HepG2 (cell line): Measurements from ENCODE around the gene ARHGAP21.

Experiments
- CREB1 ChIP-seq, 2 experiments: fragments of 450-650 bp in 1 of 2; IDR thresholded peaks; 2 replicates each; pipeline ENCODE4 v1.6.1; 2016 to 2017; ENCODE audit warnings: control low read depth in 1 of 2, mild to moderate bottlenecking in 1 of 2, missing compliant biosample characterization in 1 of 2, missing genetic modification characterization in 1 of 2
- DR1 ChIP-seq: sonication (generic); formaldehyde crosslinking; IDR thresholded peaks from 2 replicates; pipeline ENCODE4 v1.8.0; 2021; ENCODE audit warnings: mild to moderate bottlenecking, missing genetic modification reagents, inconsistent platforms
- EP300 ChIP-seq, 3 experiments: sonication (generic) in 1 of 3; formaldehyde crosslinking in 1 of 3; IDR thresholded peaks; 2 replicates each; pipeline versions ENCODE4 v1.5.1 to v1.6.1; 2011 to 2020; ENCODE audit warnings: low read depth in 2 of 3, low read length in 2 of 3, borderline replicate concordance in 1 of 3, improper control_type of control experiment in 1 of 3, mild to moderate bottlenecking in 1 of 3, missing genetic modification reagents in 1 of 3, moderate library complexity in 1 of 3
- EZH2 ChIP-seq: conservative IDR thresholded peaks from 2 replicates; pipeline ENCODE4 v1.6.1; 2012; ENCODE audit warnings: mild to moderate bottlenecking, low read depth, low read length, moderate library complexity
- JUNB ChIP-seq: sonication (generic); formaldehyde crosslinking; IDR thresholded peaks from 2 replicates; pipeline ENCODE4 v1.8.0; 2022; ENCODE audit warnings: missing genetic modification reagents, mild to moderate bottlenecking, borderline replicate concordance
- KLF16 ChIP-seq, 2 experiments: sonication (generic) in 1 of 2; formaldehyde crosslinking in 1 of 2; IDR thresholded peaks; 2 replicates each; pipeline versions ENCODE4 v1.6.1 to v1.8.0; 2016 to 2023; ENCODE audit warnings: missing genetic modification reagents in 2 of 2, missing compliant biosample characterization in 1 of 2
- NR2C2 ChIP-seq: sonication (generic); formaldehyde crosslinking; IDR thresholded peaks from 2 replicates; pipeline ENCODE4 v1.4.0; 2020; ENCODE audit warnings: missing genetic modification reagents, mild to moderate bottlenecking, moderate library complexity, borderline replicate concordance
- SMARCE1 ChIP-seq: fragments of 450-650 bp; IDR thresholded peaks from 2 replicates; pipeline ENCODE4 v1.6.1; 2017; ENCODE audit warnings: borderline replicate concordance
- ZBTB8A ChIP-seq: sonication (generic); formaldehyde crosslinking; IDR thresholded peaks from 2 replicates; pipeline ENCODE4 v1.4.0; 2020; ENCODE audit warnings: mild to moderate bottlenecking, low read depth, missing genetic modification reagents, borderline replicate concordance
- ZNF747 ChIP-seq: sonication (generic); formaldehyde crosslinking; IDR thresholded peaks from 2 replicates; pipeline ENCODE4 v1.8.1; 2023; ENCODE audit warnings: missing genetic modification reagents, mild to moderate bottlenecking, borderline replicate concordance
- TF ChIP-seq, protein P1 (sequence below): sonication (generic); formaldehyde crosslinking; IDR thresholded peaks from 2 replicates; pipeline ENCODE4 v1.5.0; 2020; ENCODE audit warnings: mild to moderate bottlenecking, missing genetic modification reagents, moderate library complexity

DNA sequence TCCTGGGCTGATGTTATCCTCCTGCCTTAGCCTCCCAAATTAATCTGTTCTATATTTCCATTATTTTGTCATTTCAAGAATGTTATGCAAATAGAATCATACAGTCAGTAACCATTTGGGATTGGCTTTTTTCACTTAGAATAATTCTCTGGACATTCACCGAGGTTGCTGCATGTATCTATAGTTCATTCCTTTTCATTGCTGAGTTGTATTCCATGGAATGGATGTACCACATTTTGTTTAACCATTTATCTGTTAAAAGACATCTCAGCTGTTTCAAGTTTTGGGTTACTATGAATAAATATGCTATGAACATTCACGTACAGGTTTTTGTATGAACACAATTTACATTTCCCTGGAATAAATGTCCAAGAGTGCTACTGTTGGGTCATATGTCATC is 44.9 kb downstream of the ARHGAP21 start:
- TF ChIP-seq EZH2 (no peak), KLF16 (CRISPR knock-in tag; IDR thresholded peaks at IDR 0.05) (no peak), JUNB (CRISPR knock-in tag) (no peak), EP300 (IDR thresholded peaks at IDR 0.05; ENCODE audit: low read depth in 2 of 2, low read length in 2 of 2) (no peak), EP300 (CRISPR knock-in tag; IDR thresholded peaks at IDR 0.05; ENCODE audit: borderline replicate concordance) (no peak), ZBTB8A (no peak), CREB1 (IDR thresholded peaks at IDR 0.05) (no peak), CREB1 (CRISPR knock-in tag; IDR thresholded peaks at IDR 0.05) (no peak), SMARCE1 (no peak), ZNF747 (CRISPR knock-in tag) (no peak), DR1 (no peak), NR2C2 (no peak)
- TF ChIP-seq, protein P1, sequence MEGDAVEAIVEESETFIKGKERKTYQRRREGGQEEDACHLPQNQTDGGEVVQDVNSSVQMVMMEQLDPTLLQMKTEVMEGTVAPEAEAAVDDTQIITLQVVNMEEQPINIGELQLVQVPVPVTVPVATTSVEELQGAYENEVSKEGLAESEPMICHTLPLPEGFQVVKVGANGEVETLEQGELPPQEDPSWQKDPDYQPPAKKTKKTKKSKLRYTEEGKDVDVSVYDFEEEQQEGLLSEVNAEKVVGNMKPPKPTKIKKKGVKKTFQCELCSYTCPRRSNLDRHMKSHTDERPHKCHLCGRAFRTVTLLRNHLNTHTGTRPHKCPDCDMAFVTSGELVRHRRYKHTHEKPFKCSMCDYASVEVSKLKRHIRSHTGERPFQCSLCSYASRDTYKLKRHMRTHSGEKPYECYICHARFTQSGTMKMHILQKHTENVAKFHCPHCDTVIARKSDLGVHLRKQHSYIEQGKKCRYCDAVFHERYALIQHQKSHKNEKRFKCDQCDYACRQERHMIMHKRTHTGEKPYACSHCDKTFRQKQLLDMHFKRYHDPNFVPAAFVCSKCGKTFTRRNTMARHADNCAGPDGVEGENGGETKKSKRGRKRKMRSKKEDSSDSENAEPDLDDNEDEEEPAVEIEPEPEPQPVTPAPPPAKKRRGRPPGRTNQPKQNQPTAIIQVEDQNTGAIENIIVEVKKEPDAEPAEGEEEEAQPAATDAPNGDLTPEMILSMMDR (CRISPR knock-in tag) = no peak
